ENCODE data around the gene CENPI. TPM values are rescaled to one million over a fixed set of nuclear protein-coding genes. Genes with fewer than 3 reads are reported as not detected.

The CENPI gene
- total RNA-seq, 2 experiments from 2014 or later = 39.6 to 40.2 TPM

- no peak overlapping the region for H3K4me3 Mint-ChIP-seq
- no peak for ATAC-seq
- ChIA-PET CTCF (no interaction called here), POLR2A (no interaction called here)
- no peaks in the 10 kb centered on the region for H3K36me3 Mint-ChIP-seq (ENCODE audit: low read depth)
- peaks cover 22% of the 10 kb centered on the region for H3K27me3 Mint-ChIP-seq (ENCODE audit: low read depth)
- H3K27ac Mint-ChIP-seq = no peak overlapping the region
- H3K4me1 Mint-ChIP-seq (ENCODE audit: low read depth) = no peaks in the 10 kb centered on the region
- H3K9me3 Mint-ChIP-seq (ENCODE audit: insufficient read depth) = no peaks in the 10 kb centered on the region
- DNase-seq = no peak
Measured at GRCh38 chrX:101080326-101081124, 17.5 kb upstream of the CENPI start.

- Mint-ChIP-seq H3K27me3 (ENCODE audit: low read depth) (peaks cover 22% of the 10 kb centered on the region), H3K4me3 (no peak overlapping the region)
Measured at GRCh38 chrX:101081231-101081630, 16.8 kb upstream of the CENPI start.

DNA sequence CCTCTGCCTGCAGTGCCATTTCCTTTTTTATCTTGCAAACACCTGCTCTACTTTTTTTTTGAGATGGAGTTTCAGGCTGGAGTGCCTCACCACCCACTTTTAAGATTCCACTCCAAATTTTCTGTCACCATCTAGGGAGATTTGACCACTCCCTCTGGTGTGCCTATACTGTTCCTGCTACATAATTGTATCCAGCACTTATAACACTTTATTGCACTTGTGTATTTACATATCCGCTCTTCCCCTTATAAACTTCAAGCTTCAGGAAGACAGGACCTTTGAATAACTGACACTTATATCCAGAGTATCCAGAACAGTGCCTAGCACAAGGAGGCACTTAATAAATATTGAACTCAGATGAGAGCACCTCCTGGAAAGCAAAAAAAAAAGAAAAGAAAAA, 6.2 kb upstream of the CENPI start:
- Mint-ChIP-seq H3K4me1 (ENCODE audit: low read depth) (peaks cover 6% of the 10 kb centered on the region), H3K9me3 (ENCODE audit: insufficient read depth) (no peaks in the 10 kb centered on the region), H3K36me3 (ENCODE audit: low read depth) (no peaks in the 10 kb centered on the region), H3K27ac (no peak overlapping the region), H3K4me3 (no peak overlapping the region), H3K27me3 (ENCODE audit: low read depth) (no peaks in the 10 kb centered on the region)
- ATAC-seq (no peak), DNase-seq (no peak)
- ChIA-PET CTCF (no interaction called here), POLR2A (no interaction called here)

More at GRCh38 chrX:101081231-101081630, 16.8 kb upstream of the CENPI start:
- no peaks in the 10 kb centered on the region for H3K36me3 Mint-ChIP-seq (ENCODE audit: low read depth)
- H3K4me1 Mint-ChIP-seq (ENCODE audit: low read depth) = no peaks in the 10 kb centered on the region
- no peak for ATAC-seq
- ChIA-PET CTCF (no interaction called here), POLR2A (no interaction called here)
- no peak for DNase-seq
- no peak overlapping the region for H3K27ac Mint-ChIP-seq
- H3K9me3 Mint-ChIP-seq (ENCODE audit: insufficient read depth) = no peaks in the 10 kb centered on the region

GRCh38 chrX:101108284-101108683, 10.3 kb downstream of the CENPI start:
- no peaks in the 10 kb centered on the region for H3K27me3 Mint-ChIP-seq (ENCODE audit: low read depth)
- H3K4me1 Mint-ChIP-seq (ENCODE audit: low read depth) = no peaks in the 10 kb centered on the region
- peaks cover 25% of the 10 kb centered on the region for H3K36me3 Mint-ChIP-seq (ENCODE audit: low read depth)
- no peaks in the 10 kb centered on the region for H3K9me3 Mint-ChIP-seq (ENCODE audit: insufficient read depth)
- no peak for DNase-seq
- ChIA-PET POLR2A (no interaction called here), CTCF (no interaction called here)
- no peak for ATAC-seq
- H3K27ac Mint-ChIP-seq = no peak overlapping the region
- H3K4me3 Mint-ChIP-seq = no peak overlapping the region

GRCh38 chrX:101117701-101118100, 19.7 kb downstream of the CENPI start:
- Mint-ChIP-seq H3K36me3 (ENCODE audit: low read depth) (peaks cover 43% of the 10 kb centered on the region), H3K9me3 (ENCODE audit: insufficient read depth) (no peaks in the 10 kb centered on the region), H3K4me3 (no peak overlapping the region), H3K27ac (no peak overlapping the region), H3K4me1 (ENCODE audit: low read depth) (no peaks in the 10 kb centered on the region), H3K27me3 (ENCODE audit: low read depth) (no peaks in the 10 kb centered on the region)
- DNase-seq (no peak), ATAC-seq (no peak)
- ChIA-PET POLR2A (no interaction called here), CTCF (no interaction called here)

DNA sequence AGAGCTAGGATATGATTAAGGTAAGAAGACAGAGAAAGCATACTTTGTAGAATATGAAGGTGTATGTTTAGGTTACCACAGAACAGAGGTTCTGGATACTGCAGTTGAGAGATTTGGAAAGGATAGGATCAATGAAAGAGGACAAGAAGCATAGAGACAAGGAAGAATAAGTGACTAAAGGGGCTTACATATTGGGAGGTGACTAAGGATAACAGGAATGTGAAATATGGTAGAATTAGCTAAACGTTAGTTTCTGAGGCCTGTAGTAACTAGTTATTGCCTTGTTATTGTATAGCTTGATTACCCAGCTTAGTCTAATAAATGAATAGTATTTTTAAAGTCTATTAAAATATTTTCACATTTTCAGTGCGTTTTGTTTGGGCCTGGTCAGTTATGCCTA, 38.2 kb downstream of the CENPI start:
- Mint-ChIP-seq H3K36me3 (ENCODE audit: low read depth) (peaks cover 45% of the 10 kb centered on the region), H3K4me1 (ENCODE audit: low read depth) (no peaks in the 10 kb centered on the region), H3K27ac (no peak overlapping the region), H3K9me3 (ENCODE audit: insufficient read depth) (no peaks in the 10 kb centered on the region), H3K27me3 (ENCODE audit: low read depth) (no peaks in the 10 kb centered on the region), H3K4me3 (no peak overlapping the region)
- ATAC-seq (no peak), DNase-seq (no peak)
- ChIA-PET CTCF (no interaction called here), POLR2A (no interaction called here)

Other genes starting within 250 kb of the CENPI start
- not detected for gene NOX1, start 223.8 kb upstream of the CENPI start, total RNA-seq
- not detected for gene XKRX, start 169.3 kb upstream of the CENPI start, total RNA-seq
- gene ARL13A, start 128.5 kb upstream of the CENPI start, total RNA-seq = not detected
- gene TRMT2B, start 46.1 kb upstream of the CENPI start, total RNA-seq = 10 to 100 TPM; 23.2 to 24.1 TPM
- not detected for gene TMEM35A, start 19.3 kb upstream of the CENPI start, total RNA-seq
- gene DRP2, start 121.6 kb downstream of the CENPI start, total RNA-seq = under 1 TPM; 0.91 to 0.97 TPM
- under 1 TPM in 1 of 2 experiments, not detected in 1; 0.13 TPM for gene TAF7L, start 193.1 kb downstream of the CENPI start, total RNA-seq